Fibroblast of gingiva (primary cell): ENCODE data around the gene HK3.

Source experiments
- DNase-seq: peaks from one replicate; pipeline ENCODE4 v3.0.0-alpha.2; 2011; ENCODE audit warnings: low read depth

The HK3 gene

DNA sequence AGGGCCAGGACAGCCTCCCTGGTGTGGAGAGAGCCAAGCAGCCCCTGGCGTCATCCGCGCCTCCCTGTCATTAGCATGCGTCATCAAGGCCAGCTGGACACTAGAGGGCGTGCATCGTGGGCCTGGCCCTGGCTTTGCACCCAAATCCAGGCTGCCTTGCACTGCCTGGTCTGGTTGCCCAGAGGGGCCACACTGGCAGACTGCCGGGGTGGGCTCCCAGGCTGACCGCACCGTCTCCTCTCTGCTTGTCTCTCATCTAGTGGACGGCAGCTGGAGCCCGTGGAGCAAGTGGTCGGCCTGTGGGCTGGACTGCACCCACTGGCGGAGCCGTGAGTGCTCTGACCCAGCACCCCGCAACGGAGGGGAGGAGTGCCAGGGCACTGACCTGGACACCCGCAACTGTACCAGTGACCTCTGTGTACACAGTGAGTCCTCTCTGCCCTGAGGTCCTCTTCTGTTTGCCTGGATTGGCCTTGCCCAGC, 29.0 kb downstream of the HK3 start:
- peak; percentile 18 for DNase-seq

DNA sequence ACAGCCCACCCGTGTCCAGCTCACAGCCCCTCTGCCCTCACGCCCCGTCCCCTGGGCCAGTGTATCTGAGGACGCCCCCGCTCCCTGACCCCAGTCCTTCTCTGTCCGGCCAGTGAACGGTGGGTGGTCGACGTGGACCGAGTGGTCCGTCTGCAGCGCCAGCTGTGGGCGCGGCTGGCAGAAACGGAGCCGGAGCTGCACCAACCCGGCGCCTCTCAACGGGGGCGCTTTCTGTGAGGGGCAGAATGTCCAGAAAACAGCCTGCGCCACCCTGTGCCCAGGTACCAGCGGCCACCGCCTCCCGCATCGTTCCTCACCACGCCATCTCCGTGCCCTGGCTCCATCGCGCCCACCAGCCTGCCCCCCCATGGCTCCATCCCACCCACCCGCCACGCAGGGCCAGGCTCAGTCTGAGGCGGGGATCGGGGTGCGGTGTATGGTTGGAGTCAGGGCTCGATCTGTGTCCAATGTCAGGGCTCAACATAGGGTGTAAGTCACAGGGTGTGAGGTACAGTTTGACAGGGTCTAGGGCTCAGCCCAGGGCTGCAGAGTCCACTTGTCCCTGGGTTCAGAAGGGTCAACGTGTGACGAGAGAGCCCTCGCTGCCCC, 29.5 kb downstream of the HK3 start:
- DNase-seq: no peak

DNA sequence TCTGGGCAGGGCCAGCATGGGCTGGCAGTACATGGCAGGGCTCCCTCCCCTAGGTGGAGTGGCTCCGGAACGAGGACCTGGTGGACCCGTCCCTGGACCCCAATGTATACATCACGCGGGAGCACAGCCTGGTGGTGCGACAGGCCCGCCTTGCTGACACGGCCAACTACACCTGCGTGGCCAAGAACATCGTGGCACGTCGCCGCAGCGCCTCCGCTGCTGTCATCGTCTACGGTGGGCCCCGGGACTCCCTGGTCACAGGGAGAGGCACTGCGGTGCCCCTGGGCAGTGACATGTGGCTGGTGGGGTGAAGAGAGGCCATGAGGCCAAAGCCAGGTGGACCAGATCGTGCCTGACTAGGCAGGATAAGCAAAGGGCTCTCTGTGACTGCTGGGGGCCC, 30.4 kb downstream of the HK3 start:
- DNase-seq: no peak

DNA sequence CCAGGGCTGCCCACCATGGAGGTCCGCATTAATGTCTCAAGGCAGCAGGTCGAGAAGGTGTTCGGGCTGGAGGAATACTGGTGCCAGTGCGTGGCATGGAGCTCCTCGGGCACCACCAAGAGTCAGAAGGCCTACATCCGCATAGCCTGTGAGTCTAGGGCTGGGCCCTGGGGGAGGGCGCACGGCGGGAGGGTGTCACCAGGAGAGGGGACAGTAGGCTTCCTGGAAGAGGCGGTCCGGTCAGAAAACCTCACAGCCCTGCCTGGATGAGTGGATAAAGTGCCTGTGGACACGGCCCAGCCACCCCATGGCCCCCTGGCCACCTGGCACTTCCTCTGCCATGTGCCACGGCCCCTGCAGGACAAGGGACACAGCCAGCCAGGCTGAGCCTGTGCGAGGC, 31.0 kb downstream of the HK3 start:
- DNase-seq: no peak

DNA sequence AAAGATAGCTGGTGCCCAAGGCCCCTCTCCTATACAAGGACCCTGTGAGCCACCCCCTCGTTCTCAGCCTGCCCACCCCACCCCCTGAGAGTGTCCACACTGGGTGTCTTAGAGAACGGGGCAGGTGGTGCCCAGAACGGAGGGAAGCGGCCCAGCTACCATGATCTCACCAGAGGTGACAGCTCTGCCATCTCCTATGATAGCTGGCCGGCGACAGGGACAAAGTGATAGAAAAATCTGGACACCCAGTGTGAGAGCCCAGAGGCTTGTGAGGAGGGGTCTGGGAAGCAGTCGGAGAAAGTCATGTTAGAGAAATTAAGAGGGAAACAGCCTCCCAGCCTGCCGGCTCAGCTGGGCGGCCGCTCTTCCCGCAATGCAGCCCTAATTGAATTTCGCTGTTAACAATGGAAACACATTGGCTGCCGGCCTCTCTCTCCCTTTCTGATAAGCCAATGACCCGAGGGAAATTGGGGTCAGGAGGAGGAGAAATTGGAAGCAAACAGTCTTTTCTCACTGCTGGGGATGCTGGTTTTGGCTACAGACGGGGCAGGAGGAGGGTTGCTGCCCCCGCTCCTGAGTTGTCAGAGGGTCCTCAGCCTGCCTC, 32.3 kb downstream of the HK3 start:
- DNase-seq: no peak

DNA sequence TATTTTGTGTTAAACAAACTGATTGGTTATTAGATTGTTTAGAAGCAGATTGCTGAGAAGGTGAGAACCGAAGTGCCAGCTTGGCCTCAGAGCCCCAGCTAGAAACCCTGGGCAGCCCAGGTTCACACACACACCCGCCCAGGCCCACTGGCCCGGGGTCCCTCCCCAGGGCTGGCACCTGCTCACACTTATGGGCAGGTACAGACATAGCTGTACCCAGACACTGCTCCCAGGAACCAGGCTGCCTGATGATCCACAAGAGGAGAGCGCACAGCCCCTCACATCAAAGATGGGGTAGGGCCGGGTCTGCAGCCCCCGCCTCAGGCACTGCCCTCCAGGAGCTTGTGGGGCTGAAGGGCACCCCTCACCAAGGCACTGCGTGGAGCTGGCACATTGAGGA, 33.2 kb downstream of the HK3 start:
- no peak for DNase-seq

DNA sequence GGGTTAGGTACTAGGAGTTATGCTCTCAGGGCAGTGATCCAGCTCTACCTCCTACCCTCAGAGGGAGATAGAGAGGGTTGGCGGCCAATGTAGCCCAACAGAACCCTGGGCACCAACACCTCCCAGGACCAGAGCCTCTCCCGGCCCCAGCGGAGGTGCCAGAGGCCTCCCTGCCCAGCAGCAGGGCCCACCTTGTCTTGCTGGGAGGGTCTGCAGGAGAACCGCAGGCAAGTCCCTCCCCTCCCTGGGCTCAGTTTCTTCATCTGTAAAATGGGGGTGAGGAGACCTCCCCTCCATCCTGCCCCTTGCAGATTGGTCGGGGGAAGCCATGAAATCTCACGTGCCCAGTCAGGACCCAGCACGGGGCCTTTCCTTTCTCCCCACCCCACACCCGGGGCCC, 34.4 kb downstream of the HK3 start:
- DNase-seq: no peak

DNA sequence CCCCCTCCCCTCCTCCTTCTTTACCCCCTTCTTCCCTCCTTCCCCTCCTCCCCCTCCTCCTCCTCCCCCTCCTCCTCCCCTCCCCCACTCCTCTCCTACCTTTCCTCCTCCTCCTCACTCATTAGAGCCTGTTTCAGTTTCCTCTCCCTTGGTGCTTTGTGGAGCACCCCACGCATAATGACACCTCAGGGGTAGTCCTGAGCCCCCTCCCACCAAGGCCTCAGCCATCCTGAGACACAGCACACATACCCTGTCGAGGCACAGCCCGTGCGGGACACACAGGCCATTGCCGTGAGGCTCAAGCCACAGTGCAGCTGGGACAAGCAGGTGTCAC, 35.4 kb downstream of the HK3 start:
- no peak for DNase-seq

DNA sequence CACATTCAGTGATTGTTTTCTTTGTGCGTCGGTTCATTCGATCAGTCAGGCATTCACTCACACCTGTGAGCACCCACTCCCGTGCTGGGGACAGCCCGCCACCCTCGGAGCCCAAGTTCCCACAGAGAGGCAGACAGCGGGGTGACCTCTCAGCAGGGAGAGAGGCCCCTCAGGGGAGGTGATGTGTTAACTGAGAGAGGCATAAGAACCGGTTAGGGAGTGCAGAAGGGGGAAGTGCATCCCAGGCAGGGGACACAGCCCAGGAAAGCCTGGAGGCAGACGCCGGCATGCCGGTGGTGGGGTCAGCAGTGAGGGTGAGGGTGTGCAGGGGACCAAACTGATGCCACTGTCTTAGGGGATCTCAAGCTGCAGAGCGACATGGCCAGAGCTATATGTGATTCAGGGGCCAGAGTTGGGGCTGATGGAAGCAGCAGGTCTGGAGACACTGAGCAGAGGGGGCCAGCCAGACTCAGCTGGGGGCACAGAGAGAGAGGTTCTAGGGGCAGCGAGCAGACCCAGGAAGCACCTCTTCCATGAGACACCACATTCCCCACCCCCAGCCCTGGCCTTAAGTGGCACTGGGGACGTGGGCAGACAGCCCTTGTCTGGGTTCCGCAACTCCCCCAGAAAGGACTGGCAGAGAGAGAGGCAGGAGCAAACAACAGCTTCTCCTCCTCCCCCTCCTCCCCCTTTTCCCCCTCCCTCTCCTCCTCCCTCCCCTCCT, 35.9 kb downstream of the HK3 start:
- no peak for DNase-seq

DNA sequence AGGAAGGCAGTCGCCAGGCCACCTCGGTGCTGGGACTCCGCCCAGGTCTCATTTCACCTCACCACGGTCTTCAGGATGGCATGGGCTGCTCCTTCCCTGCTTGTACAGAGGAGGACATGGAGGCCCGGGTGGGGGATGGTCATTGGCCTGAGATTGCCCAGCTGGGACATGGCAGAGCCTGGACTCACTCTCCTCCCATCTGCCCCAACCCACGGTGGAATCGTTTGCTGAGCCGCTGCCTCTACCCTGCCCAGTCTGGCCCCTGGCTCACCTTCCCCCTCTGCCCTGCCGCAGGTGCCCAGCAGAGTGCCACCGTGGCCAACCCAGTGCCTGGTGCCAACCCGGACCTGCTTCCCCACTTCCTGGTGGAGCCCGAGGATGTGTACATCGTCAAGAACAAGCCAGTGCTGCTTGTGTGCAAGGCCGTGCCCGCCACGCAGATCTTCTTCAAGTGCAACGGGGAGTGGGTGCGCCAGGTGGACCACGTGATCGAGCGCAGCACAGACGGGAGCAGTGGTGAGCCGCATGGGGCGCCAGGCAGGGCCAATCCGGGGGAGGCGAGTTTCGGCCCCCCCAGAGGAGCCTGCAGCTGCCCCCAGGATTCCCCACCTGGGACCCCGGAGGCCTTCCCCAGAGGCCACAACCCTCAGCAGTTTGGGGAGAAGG, 36.7 kb downstream of the HK3 start:
- DNase-seq: no peak

DNA sequence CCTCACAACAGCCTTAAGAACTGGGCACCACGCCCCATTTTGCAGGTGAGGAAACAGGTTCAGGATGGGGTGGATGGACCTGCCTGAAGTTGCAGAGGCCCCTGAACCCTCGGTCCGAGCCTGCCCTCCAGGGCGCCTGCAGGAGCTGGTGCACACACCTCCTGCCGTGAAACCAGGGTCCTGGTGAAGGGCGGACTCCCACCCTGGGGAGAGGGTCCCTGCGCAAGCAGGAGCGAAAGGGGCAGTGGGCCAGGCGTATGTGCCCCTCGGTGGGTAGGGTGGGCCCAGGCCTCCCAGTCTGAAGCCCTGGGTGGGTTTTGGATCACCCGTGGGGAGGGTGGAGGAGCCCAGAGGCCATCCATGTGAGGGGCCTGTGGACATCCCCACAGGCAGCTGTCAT, 37.9 kb downstream of the HK3 start:
- no peak for DNase-seq

DNA sequence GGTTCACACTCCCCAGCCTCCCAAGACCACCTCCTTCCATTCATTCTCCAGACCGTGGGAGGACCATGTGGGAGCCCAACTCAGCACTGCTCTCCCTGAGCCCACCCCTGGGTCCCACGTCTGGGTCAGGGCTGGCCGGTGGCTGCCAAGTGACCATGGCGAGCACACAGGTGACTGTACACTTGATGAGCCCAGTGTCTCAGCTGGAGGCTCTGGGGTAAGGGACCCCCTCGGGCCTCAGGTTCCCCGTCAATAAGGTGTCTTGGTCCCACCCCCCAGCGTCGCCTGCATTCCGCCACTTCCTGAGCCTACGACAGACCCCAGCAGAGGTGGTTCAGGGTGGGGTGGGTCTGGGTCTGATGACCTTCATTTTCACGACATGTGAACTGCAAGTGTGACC, 38.8 kb downstream of the HK3 start:
- DNase-seq: no peak

DNA sequence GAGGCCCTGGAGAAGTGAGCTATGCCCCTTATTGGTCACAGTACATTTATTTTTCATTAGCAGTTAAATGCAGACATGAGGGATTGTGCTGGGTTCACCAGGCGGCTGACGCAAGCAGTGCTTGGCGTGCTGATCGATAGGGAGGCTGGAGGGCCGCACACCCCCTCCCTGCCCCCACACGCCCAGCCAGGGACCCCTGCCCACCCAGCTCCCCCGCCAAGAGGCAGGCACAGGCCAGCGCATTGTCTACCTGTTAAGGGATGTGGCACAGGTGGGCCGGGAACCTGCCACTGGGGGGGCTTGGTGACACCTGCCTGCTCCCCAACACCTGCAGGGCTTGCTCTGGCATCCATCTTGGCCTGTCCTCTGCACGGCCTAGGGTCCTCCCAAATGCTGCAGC, 39.2 kb downstream of the HK3 start:
- DNase-seq: no peak

DNA sequence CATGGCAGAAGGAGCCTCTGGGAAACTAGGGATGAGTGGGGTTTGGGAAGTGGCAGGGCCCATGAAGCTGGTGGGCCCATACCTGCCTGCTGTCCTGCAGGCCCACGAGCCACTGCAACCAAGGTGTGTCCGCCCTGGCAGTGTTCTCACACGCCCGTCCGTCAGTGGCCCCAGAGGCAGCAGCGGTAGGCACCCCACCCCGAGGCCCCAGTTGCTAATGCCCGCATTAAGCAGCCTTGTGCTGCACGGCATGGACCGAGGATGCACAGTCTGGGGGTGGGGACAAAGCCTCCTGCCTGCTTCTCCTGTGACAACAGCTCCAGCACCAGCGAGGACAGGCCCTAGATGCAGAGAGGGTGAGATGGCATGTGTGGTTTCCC, 41.3 kb downstream of the HK3 start:
- DNase-seq: no peak

DNA sequence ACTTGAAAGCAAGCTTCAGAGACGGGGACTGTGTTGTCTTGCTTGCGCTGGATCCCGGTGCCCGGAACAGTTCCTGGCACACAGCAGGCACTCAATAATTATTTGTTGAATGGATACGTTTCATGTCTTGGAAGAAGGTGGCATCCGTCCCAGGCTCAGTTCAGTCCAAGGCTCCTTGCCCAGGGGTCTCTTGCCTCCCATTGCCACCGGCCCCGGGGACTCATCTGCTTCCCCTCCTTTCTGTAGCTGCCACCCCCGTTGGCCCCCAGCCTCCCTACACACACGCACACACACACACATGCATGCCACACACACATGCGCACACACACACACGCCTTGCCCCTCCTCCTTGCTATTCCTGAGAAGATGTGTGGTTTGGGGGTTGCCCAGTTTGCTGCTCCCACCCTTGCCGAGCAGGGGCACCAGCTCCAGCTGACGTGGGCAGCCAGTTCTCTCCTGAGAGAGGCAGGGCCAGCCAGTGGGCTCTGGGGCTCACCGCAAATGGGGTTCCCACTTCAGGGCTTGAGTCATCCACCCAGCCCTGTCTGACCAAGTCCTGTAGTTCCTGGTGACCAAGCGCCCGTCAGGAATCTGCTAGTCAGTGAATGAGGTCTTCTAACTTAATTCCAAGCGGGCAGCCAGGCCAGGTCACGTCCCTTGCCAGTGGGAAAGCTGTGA, 41.8 kb downstream of the HK3 start:
- no peak for DNase-seq

DNA sequence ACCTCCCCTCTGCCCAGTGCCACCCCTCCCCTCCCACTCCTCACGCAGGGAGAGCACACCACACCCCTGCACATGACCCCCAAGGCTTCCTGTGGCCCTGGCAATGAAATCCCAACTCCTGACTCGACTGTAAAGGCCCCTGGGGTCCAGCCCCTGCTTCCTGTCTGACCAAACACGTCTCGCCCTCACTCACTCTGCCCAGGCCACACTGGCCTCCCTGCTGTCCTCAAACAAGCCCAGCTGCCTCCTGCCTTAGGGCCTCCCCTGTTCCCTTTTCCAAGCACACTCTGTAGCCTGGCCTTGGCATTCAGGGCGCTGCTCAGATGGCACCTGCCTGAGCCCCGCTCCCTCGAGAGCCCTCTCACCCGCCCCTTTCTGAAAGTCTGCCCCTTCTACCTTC, 42.4 kb downstream of the HK3 start:
- no peak for DNase-seq

DNA sequence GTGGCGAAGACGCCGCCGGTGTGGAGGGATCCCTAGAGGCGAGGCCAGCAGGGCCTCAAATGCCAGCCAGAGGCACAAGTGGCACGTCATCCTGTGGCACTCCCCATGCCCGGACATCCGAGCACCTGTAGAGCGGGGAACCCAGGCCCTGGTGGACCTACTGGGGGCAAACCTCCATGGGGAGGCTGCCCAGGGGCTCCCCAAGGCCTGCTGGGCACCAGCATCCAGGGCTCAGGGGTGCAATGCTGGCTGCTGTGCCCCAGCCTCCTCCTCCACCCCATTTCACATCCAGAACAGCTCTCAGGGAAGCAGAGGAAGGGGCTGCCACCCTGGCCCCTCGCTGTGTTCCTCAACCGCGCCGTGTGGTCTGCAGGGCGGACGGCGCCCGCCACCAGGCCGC, 43.5 kb downstream of the HK3 start:
- DNase-seq: no peak

DNA sequence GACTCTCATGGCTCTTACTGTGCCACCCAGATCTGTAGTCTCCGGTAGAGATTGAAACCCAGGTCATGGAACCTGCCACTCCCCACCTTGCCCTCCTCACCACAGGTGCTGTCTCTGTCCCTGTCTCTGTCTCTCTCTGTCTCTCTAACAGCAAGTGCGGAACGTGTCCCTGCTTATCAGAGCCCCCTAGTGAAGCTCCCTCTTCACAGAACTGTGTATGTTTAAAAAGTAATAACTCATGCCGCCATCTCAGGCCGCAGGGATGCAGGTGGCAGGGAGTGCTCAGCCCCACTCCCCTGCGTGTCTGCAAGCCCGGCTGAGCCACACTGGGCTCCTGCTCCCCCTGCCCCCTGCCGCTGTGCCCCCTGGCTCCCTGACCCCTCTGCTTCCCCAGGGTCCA, 45.0 kb downstream of the HK3 start:
- DNase-seq: no peak

DNA sequence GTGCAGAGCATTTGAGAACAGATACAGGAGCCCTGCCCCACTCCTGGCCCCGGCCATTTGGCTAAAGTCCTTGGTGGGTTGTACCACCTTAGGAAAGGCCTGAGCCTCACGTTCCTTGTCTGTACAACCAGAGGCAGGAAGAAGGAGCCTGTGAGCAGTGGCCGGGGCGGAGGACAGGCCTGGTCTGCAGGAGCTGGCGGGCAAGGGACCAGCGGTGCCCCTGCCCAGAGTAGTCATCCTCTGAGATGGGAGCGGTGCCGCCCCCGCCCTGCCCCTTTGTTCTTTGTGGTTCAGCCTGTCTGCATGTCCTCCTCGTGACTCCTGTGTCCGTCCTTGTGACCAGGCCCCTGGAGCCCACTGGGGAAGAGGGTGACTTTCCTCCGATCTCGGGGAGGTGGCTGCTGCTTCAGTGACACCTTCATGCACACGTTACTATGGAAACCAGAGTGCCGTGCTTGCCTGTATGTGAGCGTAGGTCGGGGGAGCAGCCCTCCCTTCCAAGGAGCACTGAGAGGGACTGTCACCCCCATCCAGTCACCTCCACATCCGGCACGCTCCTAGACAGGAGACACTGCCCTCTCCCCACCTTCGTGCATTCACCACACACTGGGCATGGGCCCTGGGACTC, 45.9 kb downstream of the HK3 start:
- DNase-seq: no peak

DNA sequence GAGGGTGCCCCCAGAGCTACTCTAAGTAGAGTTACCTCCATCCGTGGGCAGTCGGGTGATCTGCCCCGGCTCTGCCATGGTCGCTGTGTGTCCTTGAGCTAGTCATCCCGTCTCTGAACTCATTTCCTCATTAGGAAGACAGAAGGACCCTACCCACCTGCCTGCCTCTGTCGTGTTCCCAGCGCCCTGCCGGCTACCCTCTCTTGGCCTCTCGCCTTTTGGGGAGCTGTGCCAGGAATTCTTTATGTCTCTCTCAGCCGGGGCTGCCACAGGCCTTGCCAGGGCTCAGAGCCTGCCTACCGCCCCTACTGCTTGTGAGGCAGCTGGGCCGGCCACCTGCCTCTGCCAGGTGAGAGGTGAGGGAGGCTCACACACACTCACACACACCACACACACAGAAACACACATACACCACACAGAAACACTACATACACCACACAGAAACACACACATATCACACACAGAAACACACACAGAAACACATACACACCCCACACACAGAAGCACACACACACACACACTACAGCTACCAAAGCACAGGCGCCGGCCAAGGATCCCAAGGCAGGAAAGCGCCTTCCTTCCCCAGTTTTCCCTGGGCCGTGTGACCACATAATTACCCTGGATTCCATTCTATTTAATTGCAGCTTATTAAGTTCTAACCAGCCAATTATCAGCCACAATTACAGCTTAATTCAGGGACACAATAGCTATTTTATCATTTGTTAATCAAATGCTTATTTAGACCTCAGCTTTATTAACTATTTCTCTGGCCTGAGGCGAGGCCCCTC, 47.1 kb downstream of the HK3 start:
- DNase-seq: no peak

DNA sequence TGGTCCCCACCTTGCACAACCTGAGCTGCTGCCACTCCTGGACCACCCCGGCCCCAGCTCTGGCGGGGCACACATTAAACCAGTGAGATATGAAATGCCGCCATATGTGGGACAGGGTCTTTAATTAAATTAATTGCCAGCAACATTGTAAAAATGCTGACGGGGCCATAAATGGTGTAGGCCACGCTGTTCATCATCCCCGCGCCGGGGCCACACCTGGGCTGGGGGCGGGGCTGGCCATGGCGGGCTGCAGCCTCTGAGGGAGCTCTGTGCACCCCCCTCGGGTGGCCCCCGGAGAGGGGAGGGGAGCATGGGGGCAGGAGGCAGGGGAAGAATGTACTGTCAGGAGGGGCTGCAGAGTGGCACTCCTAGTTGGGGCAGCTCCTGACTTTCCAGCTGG, 47.8 kb downstream of the HK3 start:
- DNase-seq: no peak
